Ascending aorta (tissue), 2 donors: ENCODE results near the gene SAMMSON. TPM values are rescaled to one million over a fixed set of nuclear protein-coding genes. Genes with fewer than 3 reads are reported as not detected.

Experiments
- DNase-seq, 2 donors: peaks; one replicate each; pipeline ENCODE4 v3.0.0-alpha.2; 2019; ENCODE audit warnings: low spot score in 2 of 2
- H3K27ac ChIP-seq, 2 donors: fragments of 200-600 bp; sonication (generic); one replicate each; pipeline ENCODE4 v1.5.1; 2016 to 2017; ENCODE audit warnings: mild to moderate bottlenecking in 1 of 2
- H3K27me3 ChIP-seq: fragments of 200-600 bp; sonication (generic); one replicate; pipeline ENCODE4 v1.5.1; 2017
- H3K36me3 ChIP-seq, 2 donors: fragments of 200-600 bp; sonication (generic); one replicate each; pipeline ENCODE4 v1.5.1; 2016
- H3K4me1 ChIP-seq, 2 donors: fragments of 200-600 bp; sonication (generic); one replicate each; pipeline ENCODE4 v1.5.1; 2016 to 2017; ENCODE audit warnings: mild to moderate bottlenecking in 1 of 2
- H3K4me3 ChIP-seq, 2 donors: fragments of 200-600 bp; sonication (generic); one replicate each; pipeline ENCODE4 v1.5.1; 2016 to 2017; ENCODE audit warnings: mild to moderate bottlenecking in 1 of 2
- H3K9me3 ChIP-seq, 2 donors: fragments of 200-600 bp; sonication (generic); one replicate each; pipeline ENCODE4 v1.5.1; 2016
- intact Hi-C: fragments of 100-400 bp; cut with DNase I; formaldehyde crosslinking; loops from one replicate; pipeline ENCODE4 v1.15.1; 2023
- total RNA-seq: library from RNA; depleted of rRNA; stranded (reverse); fragments of >200 nt; gene quantifications from one replicate; pipeline ENCODE4 v1.1.0, GENCODE V29; 2016
- TF ChIP-seq, protein P1 (sequence below), 3 experiments: fragments of 200-600 bp in 2 of 3; fragments of 450-650 bp in 1 of 3; sonication (generic) in 2 of 3; IDR thresholded peaks; one replicate each; pipeline ENCODE4 v1.5.1; 2016 to 2019; ENCODE audit warnings: antibody characterized with exemption in 3 of 3, mild to moderate bottlenecking in 1 of 3, moderate library complexity in 1 of 3

Gene SAMMSON
- total RNA-seq, 1 donor from 2014 or later, result 2.2 TPM

GRCh38 chr3:70110066-70110465 lies 110.5 kb downstream of the SAMMSON start:
- Histone ChIP-seq H3K36me3 (no peaks in the 10 kb centered on the region), H3K4me1 (no peaks in the 10 kb centered on the region), H3K27me3 (no peaks in the 10 kb centered on the region), H3K9me3 (no peaks in the 10 kb centered on the region), H3K27ac (no peak overlapping the region), H3K4me3 (no peak overlapping the region)
- TF ChIP-seq, protein P1, sequence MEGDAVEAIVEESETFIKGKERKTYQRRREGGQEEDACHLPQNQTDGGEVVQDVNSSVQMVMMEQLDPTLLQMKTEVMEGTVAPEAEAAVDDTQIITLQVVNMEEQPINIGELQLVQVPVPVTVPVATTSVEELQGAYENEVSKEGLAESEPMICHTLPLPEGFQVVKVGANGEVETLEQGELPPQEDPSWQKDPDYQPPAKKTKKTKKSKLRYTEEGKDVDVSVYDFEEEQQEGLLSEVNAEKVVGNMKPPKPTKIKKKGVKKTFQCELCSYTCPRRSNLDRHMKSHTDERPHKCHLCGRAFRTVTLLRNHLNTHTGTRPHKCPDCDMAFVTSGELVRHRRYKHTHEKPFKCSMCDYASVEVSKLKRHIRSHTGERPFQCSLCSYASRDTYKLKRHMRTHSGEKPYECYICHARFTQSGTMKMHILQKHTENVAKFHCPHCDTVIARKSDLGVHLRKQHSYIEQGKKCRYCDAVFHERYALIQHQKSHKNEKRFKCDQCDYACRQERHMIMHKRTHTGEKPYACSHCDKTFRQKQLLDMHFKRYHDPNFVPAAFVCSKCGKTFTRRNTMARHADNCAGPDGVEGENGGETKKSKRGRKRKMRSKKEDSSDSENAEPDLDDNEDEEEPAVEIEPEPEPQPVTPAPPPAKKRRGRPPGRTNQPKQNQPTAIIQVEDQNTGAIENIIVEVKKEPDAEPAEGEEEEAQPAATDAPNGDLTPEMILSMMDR (IDR thresholded peaks at IDR 0.05), result no peak
- intact Hi-C loops, result no loop called here
- no peak for DNase-seq

GRCh38 chr3:70111411-70111810 lies 111.9 kb downstream of the SAMMSON start:
- H3K9me3 ChIP-seq, result no peaks in the 10 kb centered on the region
- H3K27me3 ChIP-seq, result no peaks in the 10 kb centered on the region
- H3K36me3 ChIP-seq, result no peaks in the 10 kb centered on the region
- no peak overlapping the region for H3K4me3 ChIP-seq
- no peaks in the 10 kb centered on the region for H3K4me1 ChIP-seq
- intact Hi-C loops, result no loop called here
- H3K27ac ChIP-seq, result no peak overlapping the region
- DNase-seq, result no peak
- TF ChIP-seq, protein P1 (IDR thresholded peaks at IDR 0.05), result no peak

DNA sequence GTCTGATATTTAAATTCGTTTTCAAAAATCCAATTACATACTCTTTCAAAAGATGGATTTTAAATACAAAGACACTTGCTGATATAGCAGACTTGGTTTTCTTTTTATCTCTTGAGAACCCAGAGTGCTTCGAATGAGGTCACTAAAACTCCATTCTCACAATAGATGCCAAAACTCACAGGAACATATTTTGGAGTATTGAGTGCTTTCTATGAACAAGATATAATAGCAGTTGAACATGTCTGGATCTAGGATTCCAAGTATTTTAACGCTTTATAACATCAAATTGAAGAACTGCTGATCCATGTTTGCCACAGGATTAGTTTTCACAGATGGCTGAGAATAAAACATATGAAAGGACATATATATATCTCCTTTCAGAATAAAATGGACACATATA lies 113.2 kb downstream of the SAMMSON start:
- TF ChIP-seq, protein P1 (IDR thresholded peaks at IDR 0.05), result no peak
- H3K36me3 ChIP-seq, result no peaks in the 10 kb centered on the region
- intact Hi-C loops, result no loop called here
- H3K27me3 ChIP-seq, result no peaks in the 10 kb centered on the region
- no peak overlapping the region for H3K4me3 ChIP-seq
- no peak for DNase-seq
- no peaks in the 10 kb centered on the region for H3K4me1 ChIP-seq
- H3K9me3 ChIP-seq, result no peaks in the 10 kb centered on the region
- no peak overlapping the region for H3K27ac ChIP-seq

DNA sequence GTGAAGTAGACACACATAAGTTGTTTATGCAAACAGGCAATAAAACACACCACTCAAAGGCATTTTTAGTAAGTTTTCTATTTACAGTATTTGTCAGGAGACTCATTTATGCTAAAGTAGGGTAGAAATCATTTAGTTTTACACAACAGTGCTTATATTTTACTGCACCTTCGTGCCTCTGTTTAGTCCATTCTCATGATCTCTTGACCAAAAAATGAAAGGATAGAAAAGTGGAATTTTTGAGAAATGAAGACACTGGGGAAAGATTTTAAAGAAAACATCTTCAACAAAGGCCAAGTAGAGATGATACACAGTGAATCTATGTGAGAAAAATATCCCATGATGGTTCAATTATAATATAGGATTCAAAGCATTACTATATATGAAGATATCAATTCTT lies 114.9 kb downstream of the SAMMSON start:
- H3K4me3 ChIP-seq, result no peak overlapping the region
- H3K27ac ChIP-seq, result no peak overlapping the region
- intact Hi-C loops, result no loop called here
- no peaks in the 10 kb centered on the region for H3K4me1 ChIP-seq
- TF ChIP-seq, protein P1 (IDR thresholded peaks at IDR 0.05), result no peak
- no peaks in the 10 kb centered on the region for H3K9me3 ChIP-seq
- no peaks in the 10 kb centered on the region for H3K27me3 ChIP-seq
- DNase-seq, result no peak
- H3K36me3 ChIP-seq, result no peaks in the 10 kb centered on the region

DNA sequence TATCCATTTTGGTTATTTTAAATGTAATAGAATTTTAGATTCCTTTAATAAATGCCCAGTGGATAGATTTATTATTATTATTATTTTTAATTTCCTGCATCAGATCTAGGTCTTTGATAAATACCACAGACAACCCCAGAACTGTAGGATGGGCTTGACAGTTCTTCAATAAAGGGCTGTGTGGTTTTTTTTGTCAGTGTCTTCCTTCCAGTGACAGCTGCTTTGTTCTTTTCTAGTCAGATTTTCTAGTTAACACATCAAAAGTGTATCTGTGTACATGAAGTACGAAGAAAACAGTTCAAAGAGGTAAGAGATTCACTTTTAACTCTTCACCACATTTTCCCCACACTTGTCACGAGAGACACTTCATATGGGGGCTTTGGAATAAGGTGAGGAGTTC lies 120.3 kb downstream of the SAMMSON start:
- TF ChIP-seq, protein P1 (IDR thresholded peaks at IDR 0.05), result no peak
- intact Hi-C loops, result no loop called here
- H3K27me3 ChIP-seq, result no peaks in the 10 kb centered on the region

More for the DNA sequence above, 120.3 kb downstream of the SAMMSON start:
- Histone ChIP-seq H3K9me3 (no peaks in the 10 kb centered on the region), H3K4me1 (no peaks in the 10 kb centered on the region), H3K4me3 (no peak overlapping the region), H3K36me3 (no peaks in the 10 kb centered on the region), H3K27ac (no peak overlapping the region)
- no peak for DNase-seq
